Measurements from ENCODE around the gene FAM3D. TPM values are rescaled to one million over a fixed set of nuclear protein-coding genes. Genes with fewer than 3 reads are reported as not detected.
A peak's percentile ranks its signal among the peaks of the same experiment; 100 is the strongest.

Gene FAM3D
- polyA plus RNA-seq, 1 of the 3 experiments (the other 2 are of a cell fraction), result not detected

GRCh38 chr3:58659051-58659675, 7.4 kb downstream of the FAM3D start:
- no peak overlapping the region for H2AFZ ChIP-seq (ENCODE audit: low read depth)
- H3K27me3 ChIP-seq (ENCODE audit: insufficient read depth), result peaks cover 17% of the 10 kb centered on the region; the same call in 1 of the 2 replicates
- H3K9me3 ChIP-seq, result no peaks in the 10 kb centered on the region
- DNase-seq, result peak; percentile 36
- ChIA-PET CTCF (interaction anchor here (0.7 to 2.7 kb wide), 4 partner anchors 14 to 32 kb away, joined by 3 to 11 read pairs (median 4); no protein-coding TSS in a partner anchor), POLR2A (no interaction called here)
- no peaks in the 10 kb centered on the region for H3F3A ChIP-seq (replicated peaks; ENCODE audit: insufficient read depth)
- H3K9ac ChIP-seq, result no peak overlapping the region
- no peaks in the 10 kb centered on the region for H3K79me2 ChIP-seq (ENCODE audit: insufficient read depth)
- H3K4me2 ChIP-seq, result no peak overlapping the region
- TF ChIP-seq CTCF (IDR thresholded peaks at IDR 0.05) (peak; percentile 44), TAF1 (IDR thresholded peaks at IDR 0.05; ENCODE audit: borderline replicate concordance, low read depth, low read length) (no peak), YY1 (IDR thresholded peaks at IDR 0.05; ENCODE audit: low read depth) (no peak), FOXJ3 (CRISPR knock-in tag; IDR thresholded peaks at IDR 0.05) (no peak), MXI1 (IDR thresholded peaks at IDR 0.05; ENCODE audit: low read depth, low read length) (no peak), SMC3 (IDR thresholded peaks at IDR 0.05; ENCODE audit: low read depth, low read length) (no peak), RCOR1 (IDR thresholded peaks at IDR 0.05; ENCODE audit: low read length) (no peak), RXRA (IDR thresholded peaks at IDR 0.05; ENCODE audit: borderline replicate concordance, low read depth) (no peak), EZH2phosphoT487 (IDR thresholded peaks at IDR 0.05; ENCODE audit: borderline replicate concordance, low read depth) (no peak), MEF2A (IDR thresholded peaks at IDR 0.05; ENCODE audit: borderline replicate concordance, low read depth) (no peak), SIN3A (IDR thresholded peaks at IDR 0.05; ENCODE audit: borderline replicate concordance, low read depth, low read length) (no peak), RAD21 (IDR thresholded peaks at IDR 0.05; ENCODE audit: low read length) (0 out of 2 replicates have a peak, but pooled peaks have one; percentile 12), USF1 (IDR thresholded peaks at IDR 0.05; ENCODE audit: borderline replicate concordance, low read depth) (no peak)
- TF ChIP-seq, protein P1, sequence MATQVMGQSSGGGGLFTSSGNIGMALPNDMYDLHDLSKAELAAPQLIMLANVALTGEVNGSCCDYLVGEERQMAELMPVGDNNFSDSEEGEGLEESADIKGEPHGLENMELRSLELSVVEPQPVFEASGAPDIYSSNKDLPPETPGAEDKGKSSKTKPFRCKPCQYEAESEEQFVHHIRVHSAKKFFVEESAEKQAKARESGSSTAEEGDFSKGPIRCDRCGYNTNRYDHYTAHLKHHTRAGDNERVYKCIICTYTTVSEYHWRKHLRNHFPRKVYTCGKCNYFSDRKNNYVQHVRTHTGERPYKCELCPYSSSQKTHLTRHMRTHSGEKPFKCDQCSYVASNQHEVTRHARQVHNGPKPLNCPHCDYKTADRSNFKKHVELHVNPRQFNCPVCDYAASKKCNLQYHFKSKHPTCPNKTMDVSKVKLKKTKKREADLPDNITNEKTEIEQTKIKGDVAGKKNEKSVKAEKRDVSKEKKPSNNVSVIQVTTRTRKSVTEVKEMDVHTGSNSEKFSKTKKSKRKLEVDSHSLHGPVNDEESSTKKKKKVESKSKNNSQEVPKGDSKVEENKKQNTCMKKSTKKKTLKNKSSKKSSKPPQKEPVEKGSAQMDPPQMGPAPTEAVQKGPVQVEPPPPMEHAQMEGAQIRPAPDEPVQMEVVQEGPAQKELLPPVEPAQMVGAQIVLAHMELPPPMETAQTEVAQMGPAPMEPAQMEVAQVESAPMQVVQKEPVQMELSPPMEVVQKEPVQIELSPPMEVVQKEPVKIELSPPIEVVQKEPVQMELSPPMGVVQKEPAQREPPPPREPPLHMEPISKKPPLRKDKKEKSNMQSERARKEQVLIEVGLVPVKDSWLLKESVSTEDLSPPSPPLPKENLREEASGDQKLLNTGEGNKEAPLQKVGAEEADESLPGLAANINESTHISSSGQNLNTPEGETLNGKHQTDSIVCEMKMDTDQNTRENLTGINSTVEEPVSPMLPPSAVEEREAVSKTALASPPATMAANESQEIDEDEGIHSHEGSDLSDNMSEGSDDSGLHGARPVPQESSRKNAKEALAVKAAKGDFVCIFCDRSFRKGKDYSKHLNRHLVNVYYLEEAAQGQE (IDR thresholded peaks at IDR 0.05; ENCODE audit: low read depth, low read length), result no peak
- TF ChIP-seq, protein P2, sequence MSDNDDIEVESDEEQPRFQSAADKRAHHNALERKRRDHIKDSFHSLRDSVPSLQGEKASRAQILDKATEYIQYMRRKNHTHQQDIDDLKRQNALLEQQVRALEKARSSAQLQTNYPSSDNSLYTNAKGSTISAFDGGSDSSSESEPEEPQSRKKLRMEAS (IDR thresholded peaks at IDR 0.05; ENCODE audit: low read depth), result no peak
- H3K4me3 ChIP-seq (ENCODE audit: low read depth in 2 of 2, low read length in 1 of 2), result no peak overlapping the region
- no peaks in the 10 kb centered on the region for H4K20me1 ChIP-seq (ENCODE audit: insufficient read depth)
- 70% methylated on average over 15 of the region's 15 CpGs for WGBS (ENCODE audit: low lambda C conversion rate)
- H3K4me1 ChIP-seq (ENCODE audit: control insufficient read depth in 1 of 2, insufficient read depth in 2 of 2, low read depth in 1 of 2, low read length in 1 of 2), result no peaks in the 10 kb centered on the region
- H3K27ac ChIP-seq (ENCODE audit: low read depth in 2 of 2, low read length in 1 of 2), result no peak overlapping the region
- H3K36me3 ChIP-seq (replicated peaks in 1 of 2; ENCODE audit: control insufficient read depth in 1 of 2, insufficient read depth in 2 of 2, low read length in 1 of 2), result no peaks in the 10 kb centered on the region
- no peaks in the 10 kb centered on the region for H3K9me2 ChIP-seq

Measured in SK-N-SH (cell line).